RWPE1 (cell line): ENCODE measurements around the gene SLC38A1.
"Not testable (repeated sequence)": the region's sequence is repeated elsewhere in the genome, so short reads cannot be mapped to it uniquely, and the experiment has no call there.

ENCODE experiments used
- CTCF ChIA-PET: fragments of 350-600 bp; sonication (Branson Sonifier 250); formaldehyde crosslinking; extraction: SDS; loops from one replicate; lab custom pipeline; 2021; lab: Yijun Ruan, JAX
- POLR2A ChIA-PET: fragments of 400-600 bp; formaldehyde crosslinking; extraction: SDS; loops from one replicate; lab custom pipeline; 2020; ENCODE audit warnings: antibody characterized with exemption; ENCODE audit not compliant: low non-redundant PET; lab: Yijun Ruan, JAX
- DNase-seq: peaks from one replicate; pipeline ENCODE4 v3.0.0; 2012; ENCODE audit warnings: low spot score
- H3K27ac ChIP-seq: fragments of 450-650 bp; 2 replicates; pipeline ENCODE4 v1.5.1; 2017
- CTCF ChIP-seq: fragments of 450-650 bp; conservative IDR thresholded peaks from 2 replicates; pipeline ENCODE4 v1.5.1; 2017; ENCODE audit warnings: low read depth, mild to moderate bottlenecking

The SLC38A1 gene

GRCh38 chr12:46253544-46254162 lies 15.2 kb downstream of the SLC38A1 start:
- no peak for TF ChIP-seq CTCF
- no peak for DNase-seq
- CTCF ChIA-PET, result no interaction called here
- no peak overlapping the region for H3K27ac ChIP-seq
- POLR2A ChIA-PET, result interaction anchor here (0.7 kb wide), 1 partner anchor 64 kb away, joined by 3 read pairs; no protein-coding TSS in a partner anchor

- DNase-seq, CTCF ChIA-PET, H3K27ac ChIP-seq, POLR2A ChIA-PET: not testable (repeated sequence)
Observed at GRCh38 chr12:46251994-46252393, 16.8 kb downstream of the SLC38A1 start.

GRCh38 chr12:46249960-46250359 lies 18.9 kb downstream of the SLC38A1 start:
- DNase-seq, POLR2A ChIA-PET, H3K27ac ChIP-seq, CTCF ChIA-PET: not testable (repeated sequence)

- ChIA-PET POLR2A (no interaction called here), CTCF (interaction anchor here (0.6 kb wide), 1 partner anchor 112 kb away, joined by 6 read pairs; no protein-coding TSS in a partner anchor)
- peak overlapping the region; percentile 23 for H3K27ac ChIP-seq
- no peak for TF ChIP-seq CTCF
- DNase-seq, result no peak
Observed at GRCh38 chr12:46246021-46246700, 22.7 kb downstream of the SLC38A1 start.

- POLR2A ChIA-PET, result no interaction called here
- no peak overlapping the region for H3K27ac ChIP-seq
- no peak for DNase-seq
- CTCF ChIA-PET, result interaction anchor here (0.6 kb wide), 2 partner anchors 111 to 1602 kb away, joined by 4 to 6 read pairs; no protein-coding TSS in a partner anchor
- TF ChIP-seq CTCF, result no peak
Observed at GRCh38 chr12:46244997-46245396, 23.8 kb downstream of the SLC38A1 start.

GRCh38 chr12:46244273-46244915 lies 24.4 kb downstream of the SLC38A1 start:
- CTCF ChIA-PET, result no interaction called here
- no peak overlapping the region for H3K27ac ChIP-seq
- DNase-seq, result no peak
- no peak for TF ChIP-seq CTCF
- POLR2A ChIA-PET, result no interaction called here

- CTCF ChIA-PET, result interaction anchor here (0.6 kb wide), 2 partner anchors 257 to 700 kb away, joined by 3 to 4 read pairs; no protein-coding TSS in a partner anchor
- POLR2A ChIA-PET, result no interaction called here
- no peak overlapping the region for H3K27ac ChIP-seq
- no peak for TF ChIP-seq CTCF
- DNase-seq, result no peak
Observed at GRCh38 chr12:46242569-46242968, 26.3 kb downstream of the SLC38A1 start.
